Right cardiac atrium (tissue), 5 donors: Measurements from ENCODE around the gene SORCS3. TPM values are rescaled to one million over a fixed set of nuclear protein-coding genes. Genes with fewer than 3 reads are reported as not detected.
A peak's percentile ranks its signal among the peaks of the same experiment; 100 is the strongest.

Experiments
- ATAC-seq, 2 donors: fragments of 200-7000 bp; cut with Tn5 transposase; one replicate each; pipeline versions ENCODE4 v1.8.0 to v1.9.1; 2020; ENCODE audit warnings: moderate library complexity in 2 of 2, mild to moderate bottlenecking in 1 of 2
- DNase-seq, 3 donors: peaks; one replicate each; pipeline ENCODE4 v3.0.0-alpha.2; 2020
- H3K27ac ChIP-seq: one replicate; pipeline ENCODE4 v1.5.1; 2013; ENCODE audit warnings: mild to moderate bottlenecking, low read length, control low read depth, moderate library complexity
- H3K27me3 ChIP-seq: one replicate; pipeline ENCODE4 v1.6.1; 2013; ENCODE audit not compliant: control insufficient read depth, insufficient read depth
- H3K4me1 ChIP-seq: one replicate; pipeline ENCODE4 v1.6.1; 2013; ENCODE audit warnings: low read length; ENCODE audit not compliant: control insufficient read depth, insufficient read depth
- H3K4me3 ChIP-seq: one replicate; pipeline ENCODE4 v1.5.1; 2013; ENCODE audit warnings: low read length, control low read depth
- H3K9me3 ChIP-seq: one replicate; pipeline ENCODE4 v1.6.1; 2013; ENCODE audit warnings: low read length; ENCODE audit not compliant: control insufficient read depth
- WGBS: extraction: QIAGEN DNeasy Blood & Tissue Kit; methylation state at CpG from one replicate; pipeline ENCODE4 v1.1.7; 2013; 5-methylcytosine and 5-hydroxymethylcytosine counted together
- intact Hi-C, 4 donors: fragments of 100-400 bp; cut with DNase I; formaldehyde crosslinking; loops; one replicate each; pipeline versions ENCODE4 v1.11.0 to v1.14.0; 2022 to 2023
- polyA plus RNA-seq: library from polyadenylated mRNA; stranded (reverse); fragments of 200-250 nt; gene quantifications from one replicate; pipeline ENCODE4 v1.2.3, GENCODE V29; 2013
- total RNA-seq, 4 donors: library from RNA; stranded (reverse); fragmentation: NEBNext Ultra II Directional; extraction: Animal tissue kit (Norgen Biotek cat#: 25700); gene quantifications; one replicate each; pipeline ENCODE4 v1.2.1, GENCODE V29; 2021
- donor health status: healthy with polysubstance abuse.
- donor health status: DM: no; HTN: yes; CAD: no.
- donor health status: DM: no; HTN: no; CAD: no.
- donor health status: DM: no; HTN: yes; CAD: no; lungs with severe emphysema.
- donor health status: DM: yes; HTN: yes; CAD: no.

Gene SORCS3
- total and polyA plus RNA-seq, 5 donors: 0.03 to 0.11 (median 0.07) TPM; not detected in 2

DNA sequence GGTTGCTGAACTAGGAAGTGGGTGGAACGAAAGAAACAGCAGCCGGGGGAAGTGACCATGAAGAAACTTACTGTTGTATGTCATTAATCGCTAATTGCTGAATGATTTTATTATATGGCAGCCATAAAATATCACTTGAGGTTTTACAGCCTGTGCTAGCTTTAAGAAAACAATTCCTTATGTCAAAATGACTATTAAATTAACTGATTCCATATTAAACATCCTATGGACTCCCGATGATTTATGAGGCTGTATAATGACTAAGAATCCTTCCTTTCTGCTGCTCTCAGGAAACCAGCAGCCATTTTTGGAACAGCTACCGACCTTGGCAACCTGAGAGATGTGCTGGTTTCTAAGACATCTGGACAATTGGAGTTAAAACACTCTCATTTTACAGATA is 421.9 kb downstream of the SORCS3 start:
- Histone ChIP-seq H3K27ac (no peak overlapping the region), H3K27me3 (no peaks in the 10 kb centered on the region), H3K4me1 (no peaks in the 10 kb centered on the region), H3K9me3 (no peaks in the 10 kb centered on the region), H3K4me3 (no peak overlapping the region)
- intact Hi-C loops: loop anchor here in 1 of 4 donors (5.0 kb wide), 1 partner anchor 629 kb away; no protein-coding TSS in a partner anchor
- ATAC-seq (no peak), DNase-seq (no peak)
- WGBS: 64% methylated on average over 5 of the region's 5 CpGs

DNA sequence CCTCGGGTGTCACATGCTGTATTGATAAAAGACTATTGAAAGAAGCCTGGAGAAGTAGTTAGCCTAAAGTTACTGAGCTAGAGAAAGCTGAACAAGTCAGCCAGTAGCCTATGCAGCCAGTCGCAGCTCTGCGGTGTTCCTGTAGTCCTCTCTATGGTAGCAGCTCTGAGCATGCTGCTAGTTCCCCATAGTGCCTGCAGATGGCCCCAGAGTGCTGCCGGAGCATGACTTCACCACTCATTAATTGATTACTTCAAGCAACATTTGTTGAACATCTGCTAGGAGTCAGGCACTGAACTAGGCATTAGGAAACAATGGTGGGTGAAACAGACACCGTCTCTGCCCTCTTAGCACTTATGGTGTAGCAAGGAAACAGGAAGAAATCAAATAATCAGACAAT is 422.7 kb downstream of the SORCS3 start:
- DNase-seq (peak; percentile 14 to 55 (median 46)), ATAC-seq (peak in 1 of 2 donors; percentile 29)
- Histone ChIP-seq H3K4me1 (no peaks in the 10 kb centered on the region), H3K27me3 (no peaks in the 10 kb centered on the region), H3K27ac (no peak overlapping the region), H3K4me3 (no peak overlapping the region), H3K9me3 (no peaks in the 10 kb centered on the region)
- intact Hi-C loops: loop anchor here in 1 of 4 donors (5.0 kb wide), 1 partner anchor 629 kb away; no protein-coding TSS in a partner anchor
- 29% methylated on average over 5 of the region's 5 CpGs for WGBS

DNA sequence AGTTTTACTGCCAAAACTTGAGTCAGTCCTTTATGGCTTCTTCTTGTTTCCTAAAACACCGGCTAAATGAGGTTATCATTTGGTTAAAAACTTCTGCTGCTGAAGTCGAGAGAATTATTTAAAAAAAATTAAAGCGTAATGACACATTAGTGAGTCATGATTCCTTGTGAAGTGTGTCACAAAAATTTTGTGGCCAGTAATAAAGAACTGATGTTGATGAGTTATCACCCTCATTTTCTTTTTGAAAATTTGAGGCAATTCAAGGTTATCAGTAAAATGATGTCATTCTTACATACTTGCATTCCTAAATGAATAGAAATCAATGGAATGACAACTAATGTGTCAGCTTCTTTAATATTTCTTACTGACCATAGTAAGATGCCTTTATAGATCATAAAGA is 427.4 kb downstream of the SORCS3 start:
- no peak overlapping the region for H3K4me3 ChIP-seq
- no peaks in the 10 kb centered on the region for H3K27me3 ChIP-seq
- no peak overlapping the region for H3K27ac ChIP-seq
- no peaks in the 10 kb centered on the region for H3K9me3 ChIP-seq
- WGBS: 62% methylated on average over 3 of the region's 3 CpGs
- H3K4me1 ChIP-seq: no peaks in the 10 kb centered on the region
- intact Hi-C loops: no loop called here
- DNase-seq (no peak), ATAC-seq (no peak)

DNA sequence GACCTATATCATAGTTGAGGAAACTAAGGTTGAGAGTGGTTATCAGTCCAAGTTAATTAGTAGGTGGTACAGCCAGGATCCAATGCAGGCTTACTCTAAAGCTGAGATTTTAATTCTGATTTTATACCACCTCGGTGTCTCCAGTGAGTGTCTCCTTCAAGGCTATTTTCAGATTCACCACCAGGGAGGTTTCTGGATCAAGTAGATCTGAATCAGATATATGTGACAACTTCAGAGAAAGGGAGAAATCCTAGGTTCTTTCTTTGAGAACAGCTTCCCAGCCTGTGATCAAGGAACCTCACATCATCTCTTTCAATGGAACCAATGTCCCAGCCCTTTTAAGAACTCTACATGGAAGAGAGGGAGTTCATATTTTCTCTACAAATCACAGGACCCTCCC is 429.2 kb downstream of the SORCS3 start:
- Histone ChIP-seq H3K27ac (no peak overlapping the region), H3K27me3 (no peaks in the 10 kb centered on the region), H3K9me3 (no peaks in the 10 kb centered on the region), H3K4me1 (no peaks in the 10 kb centered on the region), H3K4me3 (no peak overlapping the region)
- ATAC-seq: no peak
- 74% methylated on average over 1 of the region's 1 CpG for WGBS
- intact Hi-C loops: no loop called here
- no peak for DNase-seq

DNA sequence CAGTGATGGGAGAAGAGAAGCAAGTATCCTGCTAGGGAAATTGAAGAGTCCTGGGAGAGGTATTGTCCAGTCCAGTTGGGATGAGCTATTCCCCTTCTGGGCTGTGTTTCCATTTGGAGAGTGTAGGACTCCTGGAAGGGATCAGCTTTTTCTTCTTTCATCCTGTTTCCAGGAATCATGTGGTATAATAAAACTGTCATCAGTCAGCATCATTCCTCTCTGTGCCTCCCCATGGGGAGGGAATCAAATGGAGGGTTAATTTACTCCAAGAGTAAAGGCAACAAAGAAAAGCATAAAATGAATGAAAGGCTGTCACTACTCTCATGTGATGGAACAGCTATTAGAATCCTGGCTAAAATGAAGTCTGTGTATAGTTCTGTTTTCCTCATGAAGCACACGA is 429.9 kb downstream of the SORCS3 start:
- no peak overlapping the region for H3K27ac ChIP-seq
- DNase-seq: no peak
- H3K27me3 ChIP-seq: no peaks in the 10 kb centered on the region
- no peak for ATAC-seq
- H3K4me1 ChIP-seq: no peaks in the 10 kb centered on the region
- 21% methylated on average over 1 of the region's 1 CpG for whole genome bisulfite sequencing
- no peaks in the 10 kb centered on the region for H3K9me3 ChIP-seq
- no peak overlapping the region for H3K4me3 ChIP-seq
- intact Hi-C loops: no loop called here

DNA sequence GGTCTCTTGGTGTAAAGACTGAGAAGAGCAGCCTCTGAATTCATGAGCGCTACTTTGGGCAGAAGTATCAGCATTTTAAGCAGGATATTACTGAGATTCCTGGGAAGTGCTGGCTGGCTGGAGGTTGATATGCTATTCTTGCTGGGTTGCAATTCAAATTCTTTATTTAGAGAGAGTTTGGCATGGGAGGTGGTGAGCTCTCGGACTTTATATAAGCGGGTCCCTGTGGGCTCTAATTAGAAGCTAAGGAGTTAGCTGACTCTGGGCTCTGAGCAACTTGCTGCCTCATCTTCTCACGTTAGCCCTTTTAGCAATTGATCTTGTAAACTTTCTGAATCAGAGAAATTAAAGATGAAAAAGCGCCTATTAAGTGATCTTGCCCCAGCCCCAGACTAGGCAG is 430.9 kb downstream of the SORCS3 start:
- intact Hi-C loops: no loop called here
- Histone ChIP-seq H3K4me1 (no peaks in the 10 kb centered on the region), H3K4me3 (no peak overlapping the region), H3K27me3 (no peaks in the 10 kb centered on the region), H3K27ac (no peak overlapping the region), H3K9me3 (no peaks in the 10 kb centered on the region)
- no peak for DNase-seq
- 67% methylated on average over 5 of the region's 5 CpGs for WGBS
- no peak for ATAC-seq

DNA sequence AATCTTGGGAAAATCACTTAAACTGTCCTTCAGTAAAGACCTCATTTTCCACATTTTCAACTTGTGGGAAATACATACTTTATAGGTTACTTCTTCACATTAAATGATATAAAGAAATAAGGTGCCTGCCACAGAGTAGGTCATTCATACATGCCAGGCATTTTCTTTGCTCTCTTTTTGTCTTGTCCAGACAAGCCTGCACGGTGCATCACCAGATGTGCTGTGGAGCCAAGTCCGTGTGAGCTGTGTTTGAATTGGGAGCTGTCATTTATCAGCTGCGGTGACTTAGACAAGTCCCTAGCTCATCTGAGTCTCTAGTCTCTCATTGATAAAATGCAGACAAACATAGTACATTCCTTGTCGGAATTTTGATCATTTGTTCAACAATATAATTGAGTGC is 432.9 kb downstream of the SORCS3 start:
- WGBS: 68% methylated on average over 4 of the region's 4 CpGs
- Histone ChIP-seq H3K9me3 (no peaks in the 10 kb centered on the region), H3K27me3 (no peaks in the 10 kb centered on the region), H3K27ac (no peak overlapping the region), H3K4me1 (no peaks in the 10 kb centered on the region), H3K4me3 (no peak overlapping the region)
- DNase-seq: no peak
- ATAC-seq: no peak
- intact Hi-C loops: no loop called here

DNA sequence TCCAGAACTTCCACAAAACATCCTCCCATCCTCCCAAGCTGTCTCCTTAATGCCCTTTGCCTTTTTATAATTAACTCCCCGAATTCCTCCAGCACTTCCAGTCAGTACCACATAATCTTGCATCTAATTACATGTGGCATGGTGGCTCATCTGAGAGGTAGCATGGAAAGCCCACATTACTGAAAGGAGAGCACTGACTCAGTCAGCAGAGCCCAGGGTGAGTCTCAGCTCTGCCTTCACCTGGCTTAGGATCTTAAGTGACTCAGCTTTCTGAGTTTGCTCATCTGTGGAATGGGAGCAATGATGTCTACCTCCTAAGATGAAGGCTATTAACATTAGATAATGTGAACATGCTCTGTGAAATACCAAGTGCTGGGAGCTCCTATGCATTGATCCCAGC is 433.9 kb downstream of the SORCS3 start:
- 71% methylated on average over 1 of the region's 1 CpG for WGBS
- ATAC-seq: no peak
- no peak overlapping the region for H3K27ac ChIP-seq

DNA sequence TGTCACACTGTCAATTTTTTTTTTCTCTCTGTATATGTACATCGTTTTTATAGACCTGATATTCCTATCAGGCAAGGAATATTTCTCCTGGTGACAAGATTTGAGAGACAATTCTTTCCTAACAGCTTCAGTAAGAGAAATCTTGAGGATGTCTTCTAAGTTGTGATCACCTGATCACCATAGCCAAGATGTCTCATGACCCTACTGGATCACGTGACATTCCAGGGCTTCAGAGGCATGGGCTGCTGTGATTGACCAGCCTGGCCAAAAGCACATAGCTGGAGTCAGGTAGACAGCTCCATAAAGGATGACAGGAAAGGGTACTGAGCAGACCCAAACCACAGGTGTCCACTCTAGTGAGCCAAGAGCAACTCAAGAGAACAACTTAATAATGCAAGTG is 444.9 kb downstream of the SORCS3 start:
- Histone ChIP-seq H3K4me1 (no peaks in the 10 kb centered on the region), H3K9me3 (no peaks in the 10 kb centered on the region), H3K27ac (no peak overlapping the region), H3K27me3 (no peaks in the 10 kb centered on the region), H3K4me3 (no peak overlapping the region)
- WGBS: 69% methylated on average over 2 of the region's 2 CpGs
- intact Hi-C loops: no loop called here
- DNase-seq (no peak), ATAC-seq (no peak)

More for the DNA sequence above, 433.9 kb downstream of the SORCS3 start:
- DNase-seq: no peak
- intact Hi-C loops: no loop called here
- Histone ChIP-seq H3K4me1 (no peaks in the 10 kb centered on the region), H3K9me3 (no peaks in the 10 kb centered on the region), H3K4me3 (no peak overlapping the region), H3K27me3 (no peaks in the 10 kb centered on the region)

DNA sequence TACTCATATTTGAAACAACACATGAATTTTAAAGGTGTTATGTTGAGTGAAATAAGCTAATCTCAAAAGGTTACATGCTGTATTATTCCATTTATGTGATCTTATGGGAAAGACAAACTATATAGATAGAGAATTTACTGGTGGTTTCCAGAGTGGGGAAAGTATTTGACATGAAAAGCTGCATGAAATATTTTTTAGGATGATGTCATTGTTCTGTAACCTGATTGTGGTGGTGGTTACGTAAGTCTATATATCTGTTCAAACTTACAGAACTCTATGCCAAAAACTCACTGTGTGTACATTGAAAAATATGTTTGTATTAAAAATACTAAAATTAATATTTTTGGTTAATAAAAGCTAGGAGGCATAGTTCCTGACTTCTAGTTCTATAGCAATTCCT is 453.0 kb downstream of the SORCS3 start:
- Histone ChIP-seq H3K4me3 (no peak overlapping the region), H3K27ac (no peak overlapping the region), H3K9me3 (no peaks in the 10 kb centered on the region), H3K4me1 (no peaks in the 10 kb centered on the region), H3K27me3 (no peaks in the 10 kb centered on the region)
- intact Hi-C loops: no loop called here
- DNase-seq (no peak), ATAC-seq (no peak)
- 60% methylated on average over 1 of the region's 1 CpG for WGBS

DNA sequence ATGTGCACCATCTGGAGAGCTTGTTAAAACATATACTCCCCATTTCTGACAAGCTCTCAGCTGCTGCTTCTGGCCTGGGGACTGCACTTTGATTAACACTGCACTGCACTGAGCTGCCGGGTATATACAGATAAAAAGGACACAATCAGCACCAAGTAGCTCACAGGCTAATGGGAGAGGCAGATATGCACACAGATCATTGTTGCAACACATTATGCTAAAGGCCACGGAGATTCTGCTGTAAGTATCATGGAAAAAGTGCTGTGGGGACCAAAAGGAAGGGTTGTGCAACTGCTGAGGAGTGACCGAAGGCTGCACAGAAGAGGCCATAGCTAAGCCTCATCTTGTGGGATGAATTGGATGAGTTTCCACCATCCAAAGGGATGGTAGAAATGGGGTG is 455.2 kb downstream of the SORCS3 start:
- Histone ChIP-seq H3K9me3 (no peaks in the 10 kb centered on the region), H3K27ac (no peak overlapping the region), H3K27me3 (no peaks in the 10 kb centered on the region), H3K4me3 (no peak overlapping the region), H3K4me1 (no peaks in the 10 kb centered on the region)
- 48% methylated on average over 3 of the region's 3 CpGs for WGBS
- ATAC-seq (no peak), DNase-seq (no peak)
- intact Hi-C loops: no loop called here

DNA sequence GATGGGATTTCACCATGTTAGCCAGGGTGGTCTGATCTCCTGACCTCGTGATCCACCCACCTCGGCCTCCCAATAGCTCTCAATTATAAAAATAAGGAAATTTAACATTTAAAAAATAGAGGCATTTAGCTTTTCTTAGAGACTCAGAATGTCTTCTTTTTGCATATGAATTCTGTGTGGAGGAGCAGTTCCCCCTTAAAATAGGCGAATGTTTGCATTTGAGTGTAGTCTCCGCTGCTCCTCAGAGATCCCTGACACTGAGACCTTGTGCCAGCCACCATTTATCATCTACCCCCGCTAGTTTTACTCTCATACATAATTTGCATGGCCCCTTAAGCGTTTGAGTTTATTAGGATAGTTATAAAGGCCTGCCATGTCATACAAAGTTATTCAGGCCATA is 461.9 kb downstream of the SORCS3 start:
- Histone ChIP-seq H3K4me1 (no peaks in the 10 kb centered on the region), H3K27me3 (no peaks in the 10 kb centered on the region), H3K4me3 (no peak overlapping the region), H3K9me3 (no peaks in the 10 kb centered on the region), H3K27ac (no peak overlapping the region)
- intact Hi-C loops: no loop called here
- ATAC-seq (no peak), DNase-seq (no peak)
- WGBS: 55% methylated on average over 6 of the region's 6 CpGs
